ENCODE results near the gene HAND2.

DNA sequence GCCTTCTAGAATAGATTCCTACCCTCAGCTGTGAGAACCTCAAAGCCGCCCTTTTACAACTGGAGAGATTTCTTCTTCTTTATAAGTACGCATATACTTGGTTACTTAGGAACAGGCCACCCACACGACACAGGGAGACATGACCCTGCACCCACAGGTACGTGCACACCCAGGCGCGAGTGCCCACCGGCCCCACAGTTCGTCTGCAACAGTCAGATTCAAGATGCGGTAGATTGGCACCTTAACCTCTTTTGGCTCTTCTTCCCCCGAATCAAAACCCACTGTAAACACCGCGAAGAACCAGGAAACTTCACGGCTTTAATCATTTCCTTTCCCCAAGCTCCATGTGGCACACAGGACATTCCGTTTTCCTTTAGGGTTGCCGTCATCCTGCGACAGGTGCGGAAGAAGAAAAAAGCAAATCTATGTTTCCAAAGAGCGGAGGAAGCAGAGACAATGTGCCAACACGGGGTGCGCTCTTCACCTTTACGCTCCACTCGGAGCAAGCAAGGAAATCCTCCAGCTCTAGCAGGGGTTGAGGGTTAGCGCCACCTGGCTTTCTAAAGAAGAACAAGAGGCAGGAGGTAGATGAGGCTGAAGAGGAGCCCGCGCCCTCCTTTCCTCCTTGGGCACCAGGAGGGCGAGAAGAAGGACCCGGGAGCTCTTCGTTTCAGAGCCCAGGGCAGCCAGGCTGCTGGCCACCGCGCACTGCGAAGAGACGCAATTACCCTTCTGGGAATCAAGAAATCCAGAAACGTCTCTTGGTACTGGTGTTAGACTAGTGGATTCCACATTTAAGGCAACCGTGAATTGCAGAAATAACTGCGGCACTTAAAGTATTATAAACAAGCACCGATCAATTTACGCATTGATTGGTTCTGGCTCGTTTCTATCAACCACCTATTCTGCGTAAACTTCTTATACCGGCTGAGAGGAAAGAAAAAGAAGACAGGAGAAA, 35.7 kb downstream of the HAND2 start:
- TF ChIP-seq, protein P1, sequence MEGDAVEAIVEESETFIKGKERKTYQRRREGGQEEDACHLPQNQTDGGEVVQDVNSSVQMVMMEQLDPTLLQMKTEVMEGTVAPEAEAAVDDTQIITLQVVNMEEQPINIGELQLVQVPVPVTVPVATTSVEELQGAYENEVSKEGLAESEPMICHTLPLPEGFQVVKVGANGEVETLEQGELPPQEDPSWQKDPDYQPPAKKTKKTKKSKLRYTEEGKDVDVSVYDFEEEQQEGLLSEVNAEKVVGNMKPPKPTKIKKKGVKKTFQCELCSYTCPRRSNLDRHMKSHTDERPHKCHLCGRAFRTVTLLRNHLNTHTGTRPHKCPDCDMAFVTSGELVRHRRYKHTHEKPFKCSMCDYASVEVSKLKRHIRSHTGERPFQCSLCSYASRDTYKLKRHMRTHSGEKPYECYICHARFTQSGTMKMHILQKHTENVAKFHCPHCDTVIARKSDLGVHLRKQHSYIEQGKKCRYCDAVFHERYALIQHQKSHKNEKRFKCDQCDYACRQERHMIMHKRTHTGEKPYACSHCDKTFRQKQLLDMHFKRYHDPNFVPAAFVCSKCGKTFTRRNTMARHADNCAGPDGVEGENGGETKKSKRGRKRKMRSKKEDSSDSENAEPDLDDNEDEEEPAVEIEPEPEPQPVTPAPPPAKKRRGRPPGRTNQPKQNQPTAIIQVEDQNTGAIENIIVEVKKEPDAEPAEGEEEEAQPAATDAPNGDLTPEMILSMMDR (IDR thresholded peaks at IDR 0.05) = peak; percentile 66 to 82 (median 76)
- no peak for TF ChIP-seq POLR2A (IDR thresholded peaks at IDR 0.05)
